Peyer's patch (tissue), 4 donors: ENCODE data around the gene UBE2D4. TPM values are rescaled to one million over a fixed set of nuclear protein-coding genes. Genes with fewer than 3 reads are reported as not detected.

Source experiments
- DNase-seq, 3 donors: peaks; one replicate each; pipeline ENCODE4 v3.0.0-alpha.2; 2017 to 2019
- H3K27ac ChIP-seq, 4 donors: fragments of 200-600 bp; sonication (generic); one replicate each; pipeline ENCODE4 v1.5.1; 2016 to 2019
- H3K27me3 ChIP-seq, 2 donors: fragments of 200-600 bp; sonication (generic); one replicate each; pipeline ENCODE4 v1.5.1; 2019
- H3K36me3 ChIP-seq, 3 donors: fragments of 200-600 bp; sonication (generic); one replicate each; pipeline ENCODE4 v1.5.1; 2016 to 2019
- H3K4me1 ChIP-seq, 4 donors: fragments of 200-600 bp; sonication (generic); one replicate each; pipeline ENCODE4 v1.5.1; 2016 to 2019
- H3K4me3 ChIP-seq, 4 donors: fragments of 200-600 bp; sonication (generic); 1 replicate in 3 of 4; 2 replicates in 1 of 4; pipeline ENCODE4 v1.5.1; 2016 to 2019; ENCODE audit warnings: mild to moderate bottlenecking in 1 of 4
- H3K9me3 ChIP-seq, 4 donors: fragments of 200-600 bp; sonication (generic); one replicate each; pipeline ENCODE4 v1.5.1; 2016 to 2019; ENCODE audit warnings: mild to moderate bottlenecking in 1 of 4
- POLR2A ChIP-seq, 2 donors: fragments of 450-650 bp; IDR thresholded peaks; one replicate each; pipeline ENCODE4 v1.5.1; 2017; ENCODE audit warnings: antibody characterized with exemption in 2 of 2, mild to moderate bottlenecking in 2 of 2, moderate library complexity in 2 of 2
- total RNA-seq, 4 donors: library from RNA; depleted of rRNA; stranded (reverse); fragments of >200 nt; gene quantifications; one replicate each; pipeline ENCODE4 v1.1.0, GENCODE V29; 2016
- TF ChIP-seq, protein P1 (sequence below), 6 experiments: fragments of 450-650 bp in 4 of 6; fragments of 200-600 bp in 2 of 6; sonication (generic) in 1 of 6; IDR thresholded peaks; one replicate each; pipeline ENCODE4 v1.5.1; 2017 to 2019; ENCODE audit warnings: antibody characterized with exemption in 6 of 6, mild to moderate bottlenecking in 3 of 6, moderate library complexity in 1 of 6

The UBE2D4 gene
- total RNA-seq, 4 donors from 2014 or later, result 13.0 to 15.3 (median 14.5) TPM

GRCh38 chr7:43931346-43931745, 5.1 kb downstream of the UBE2D4 start:
- H3K27me3 ChIP-seq, result no peaks in the 10 kb centered on the region
- H3K4me1 ChIP-seq, result peaks cover 0 to 4% (median 0%) of the 10 kb centered on the region in 4 donors
- no peaks in the 10 kb centered on the region for H3K36me3 ChIP-seq
- no peak for TF ChIP-seq POLR2A (IDR thresholded peaks at IDR 0.05)
- TF ChIP-seq, protein P1, sequence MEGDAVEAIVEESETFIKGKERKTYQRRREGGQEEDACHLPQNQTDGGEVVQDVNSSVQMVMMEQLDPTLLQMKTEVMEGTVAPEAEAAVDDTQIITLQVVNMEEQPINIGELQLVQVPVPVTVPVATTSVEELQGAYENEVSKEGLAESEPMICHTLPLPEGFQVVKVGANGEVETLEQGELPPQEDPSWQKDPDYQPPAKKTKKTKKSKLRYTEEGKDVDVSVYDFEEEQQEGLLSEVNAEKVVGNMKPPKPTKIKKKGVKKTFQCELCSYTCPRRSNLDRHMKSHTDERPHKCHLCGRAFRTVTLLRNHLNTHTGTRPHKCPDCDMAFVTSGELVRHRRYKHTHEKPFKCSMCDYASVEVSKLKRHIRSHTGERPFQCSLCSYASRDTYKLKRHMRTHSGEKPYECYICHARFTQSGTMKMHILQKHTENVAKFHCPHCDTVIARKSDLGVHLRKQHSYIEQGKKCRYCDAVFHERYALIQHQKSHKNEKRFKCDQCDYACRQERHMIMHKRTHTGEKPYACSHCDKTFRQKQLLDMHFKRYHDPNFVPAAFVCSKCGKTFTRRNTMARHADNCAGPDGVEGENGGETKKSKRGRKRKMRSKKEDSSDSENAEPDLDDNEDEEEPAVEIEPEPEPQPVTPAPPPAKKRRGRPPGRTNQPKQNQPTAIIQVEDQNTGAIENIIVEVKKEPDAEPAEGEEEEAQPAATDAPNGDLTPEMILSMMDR (IDR thresholded peaks at IDR 0.05), result no peak
- H3K9me3 ChIP-seq, result no peaks in the 10 kb centered on the region
- DNase-seq, result no peak
- no peak overlapping the region for H3K4me3 ChIP-seq
- H3K27ac ChIP-seq, result no peak overlapping the region

GRCh38 chr7:43933902-43934560, 7.8 kb downstream of the UBE2D4 start:
- Histone ChIP-seq H3K9me3 (no peaks in the 10 kb centered on the region), H3K36me3 (no peaks in the 10 kb centered on the region), H3K4me1 (no peaks in the 10 kb centered on the region), H3K27me3 (no peaks in the 10 kb centered on the region), H3K27ac (no peak overlapping the region), H3K4me3 (no peak overlapping the region)
- no peak for DNase-seq
- no peak for TF ChIP-seq POLR2A (IDR thresholded peaks at IDR 0.05)
- TF ChIP-seq, protein P1 (IDR thresholded peaks at IDR 0.05), result no peak

- no peak for TF ChIP-seq POLR2A (IDR thresholded peaks at IDR 0.05)
- TF ChIP-seq, protein P1 (IDR thresholded peaks at IDR 0.05), result no peak
- H3K36me3 ChIP-seq, result no peaks in the 10 kb centered on the region
- H3K27ac ChIP-seq, result no peak overlapping the region
- DNase-seq, result no peak
- H3K9me3 ChIP-seq, result no peaks in the 10 kb centered on the region
- H3K4me3 ChIP-seq, result no peak overlapping the region
- no peaks in the 10 kb centered on the region for H3K4me1 ChIP-seq
- no peaks in the 10 kb centered on the region for H3K27me3 ChIP-seq
Measured at GRCh38 chr7:43937444-43937843, 11.2 kb downstream of the UBE2D4 start.

GRCh38 chr7:43938892-43939482, 12.8 kb downstream of the UBE2D4 start:
- H3K9me3 ChIP-seq, result no peaks in the 10 kb centered on the region
- H3K4me1 ChIP-seq, result peaks cover 0 to 6% (median 0%) of the 10 kb centered on the region in 4 donors
- TF ChIP-seq, protein P1 (IDR thresholded peaks at IDR 0.05), result no peak
- TF ChIP-seq POLR2A (IDR thresholded peaks at IDR 0.05), result no peak
- no peak overlapping the region for H3K4me3 ChIP-seq
- H3K27me3 ChIP-seq, result no peaks in the 10 kb centered on the region
- no peak overlapping the region for H3K27ac ChIP-seq
- H3K36me3 ChIP-seq, result no peaks in the 10 kb centered on the region
- DNase-seq, result no peak

DNA sequence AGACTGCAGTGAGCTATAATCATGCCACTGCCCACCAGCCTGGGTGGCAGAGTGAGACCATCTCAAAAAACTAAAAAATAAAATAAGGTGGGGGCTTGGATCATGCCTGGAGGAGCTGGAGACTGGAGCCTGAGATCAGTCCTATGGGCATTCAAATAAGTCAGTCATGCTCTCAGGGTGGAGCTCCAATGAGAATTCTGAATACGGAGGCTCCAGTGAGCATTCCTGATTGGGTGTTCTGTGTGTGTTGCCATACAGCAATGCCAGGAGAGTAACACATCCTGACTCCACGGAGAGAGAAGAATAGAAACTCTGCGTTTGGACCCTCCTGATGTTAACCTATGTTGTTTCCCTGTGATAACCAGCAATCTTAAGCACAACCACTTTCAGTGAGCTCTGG, 16.0 kb downstream of the UBE2D4 start:
- Histone ChIP-seq H3K4me1 (peaks cover 0 to 10% (median 0%) of the 10 kb centered on the region in 4 donors), H3K36me3 (peaks cover 0 to 3% (median 0%) of the 10 kb centered on the region in 3 donors), H3K9me3 (no peaks in the 10 kb centered on the region), H3K27me3 (no peaks in the 10 kb centered on the region), H3K27ac (peak overlapping the region in 1 of 4 donors; percentile 82), H3K4me3 (no peak overlapping the region)
- TF ChIP-seq, protein P1 (IDR thresholded peaks at IDR 0.05), result no peak
- no peak for TF ChIP-seq POLR2A (IDR thresholded peaks at IDR 0.05)
- DNase-seq, result no peak
